Measurements from ENCODE around the gene MARCHF10.

MARCHF10 gene

GRCh38 chr17:62675701-62676100 is 132.4 kb downstream of the MARCHF10 start:
- no peak overlapping the region for H3K27ac ChIP-seq
- TF ChIP-seq, protein P1, sequence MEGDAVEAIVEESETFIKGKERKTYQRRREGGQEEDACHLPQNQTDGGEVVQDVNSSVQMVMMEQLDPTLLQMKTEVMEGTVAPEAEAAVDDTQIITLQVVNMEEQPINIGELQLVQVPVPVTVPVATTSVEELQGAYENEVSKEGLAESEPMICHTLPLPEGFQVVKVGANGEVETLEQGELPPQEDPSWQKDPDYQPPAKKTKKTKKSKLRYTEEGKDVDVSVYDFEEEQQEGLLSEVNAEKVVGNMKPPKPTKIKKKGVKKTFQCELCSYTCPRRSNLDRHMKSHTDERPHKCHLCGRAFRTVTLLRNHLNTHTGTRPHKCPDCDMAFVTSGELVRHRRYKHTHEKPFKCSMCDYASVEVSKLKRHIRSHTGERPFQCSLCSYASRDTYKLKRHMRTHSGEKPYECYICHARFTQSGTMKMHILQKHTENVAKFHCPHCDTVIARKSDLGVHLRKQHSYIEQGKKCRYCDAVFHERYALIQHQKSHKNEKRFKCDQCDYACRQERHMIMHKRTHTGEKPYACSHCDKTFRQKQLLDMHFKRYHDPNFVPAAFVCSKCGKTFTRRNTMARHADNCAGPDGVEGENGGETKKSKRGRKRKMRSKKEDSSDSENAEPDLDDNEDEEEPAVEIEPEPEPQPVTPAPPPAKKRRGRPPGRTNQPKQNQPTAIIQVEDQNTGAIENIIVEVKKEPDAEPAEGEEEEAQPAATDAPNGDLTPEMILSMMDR (conservative IDR thresholded peaks at IDR 0.05) = no peak

GRCh38 chr17:62675260-62675659 is 132.9 kb downstream of the MARCHF10 start:
- TF ChIP-seq, protein P1 (conservative IDR thresholded peaks at IDR 0.05) = no peak
- no peak overlapping the region for H3K27ac ChIP-seq

GRCh38 chr17:62674841-62675240 is 133.3 kb downstream of the MARCHF10 start:
- H3K27ac ChIP-seq = no peak overlapping the region
- TF ChIP-seq, protein P1 (conservative IDR thresholded peaks at IDR 0.05) = no peak

DNA sequence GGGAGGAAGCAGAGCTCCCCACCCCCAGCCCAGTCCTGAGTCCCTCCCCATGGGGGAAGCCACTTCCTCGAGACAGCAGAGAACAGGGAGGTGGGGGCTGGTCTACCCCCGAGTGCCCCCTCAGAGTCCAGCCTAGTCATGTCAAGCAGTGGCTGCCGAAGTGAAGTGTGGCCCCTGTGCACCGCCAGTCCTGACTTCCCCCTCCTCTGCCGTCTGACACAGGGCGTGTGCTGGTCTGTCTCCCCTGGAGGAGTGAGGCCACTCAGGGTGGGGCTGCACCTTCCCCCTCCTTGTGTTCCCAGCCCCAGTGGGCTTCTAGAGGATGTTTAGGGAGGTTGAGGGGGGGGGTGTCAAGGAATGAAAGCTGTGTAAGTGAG is 133.8 kb downstream of the MARCHF10 start:
- TF ChIP-seq, protein P1 (conservative IDR thresholded peaks at IDR 0.05) = no peak
- no peak overlapping the region for H3K27ac ChIP-seq

GRCh38 chr17:62673614-62674362 is 134.3 kb downstream of the MARCHF10 start:
- no peak overlapping the region for H3K27ac ChIP-seq
- TF ChIP-seq, protein P1 (conservative IDR thresholded peaks at IDR 0.05) = no peak

DNA sequence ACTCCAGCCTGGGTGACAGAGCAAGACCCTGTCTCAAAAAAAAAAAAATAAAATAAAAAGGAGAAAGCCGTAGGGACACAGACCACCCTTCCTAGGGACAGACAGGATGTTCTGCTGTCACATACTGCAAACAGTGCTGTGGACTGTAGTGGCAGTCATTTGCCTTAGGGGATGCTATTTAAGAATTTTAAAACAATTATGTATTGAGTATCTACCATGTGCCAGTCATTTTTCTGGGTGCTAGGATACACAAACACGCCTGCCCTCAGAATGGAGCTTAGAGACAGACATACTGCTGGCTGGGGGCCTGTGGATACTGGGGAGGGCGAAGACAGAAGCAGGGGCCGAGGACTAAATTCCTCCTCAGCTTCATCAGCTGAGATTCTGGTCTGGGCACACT is 135.2 kb downstream of the MARCHF10 start:
- TF ChIP-seq, protein P1 (conservative IDR thresholded peaks at IDR 0.05) = no peak
- H3K27ac ChIP-seq = no peak overlapping the region

DNA sequence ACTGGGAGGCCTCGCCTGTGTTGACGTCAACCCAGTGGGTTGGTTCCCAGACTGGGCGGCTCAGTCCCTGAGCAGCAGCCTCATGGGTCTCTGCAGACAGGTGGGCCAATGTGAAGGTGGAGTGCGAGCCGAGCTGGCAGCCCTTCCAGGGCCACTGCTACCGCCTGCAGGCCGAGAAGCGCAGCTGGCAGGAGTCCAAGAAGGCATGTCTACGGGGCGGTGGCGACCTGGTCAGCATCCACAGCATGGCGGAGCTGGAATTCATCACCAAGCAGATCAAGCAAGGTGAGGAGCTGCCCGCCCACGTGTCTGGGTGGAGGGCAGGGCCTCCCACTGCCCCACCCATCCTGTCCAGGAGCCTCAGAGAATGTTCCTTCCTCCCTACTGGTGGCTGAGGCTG is 136.6 kb downstream of the MARCHF10 start:
- TF ChIP-seq, protein P1 (conservative IDR thresholded peaks at IDR 0.05) = no peak
- H3K27ac ChIP-seq = no peak overlapping the region

Data from VCaP (cell line).